SK-N-SH treated with all-trans-retinoic acid at 6 μM for 48 hours (cell line): ENCODE results near the gene RGMA.

Experiments
- ATAC-seq: fragments of 200-7000 bp; cut with Tn5 transposase; 3 replicates; pipeline ENCODE4 v1.9.1; 2020; ENCODE audit warnings: mild to moderate bottlenecking, moderate library complexity
- ARNTL ChIP-seq: fragments of 450-650 bp; formaldehyde crosslinking; IDR thresholded peaks from 2 replicates; pipeline ENCODE4 v1.5.0; 2020; ENCODE audit warnings: low read depth, mild to moderate bottlenecking, moderate library complexity, borderline replicate concordance
- BACH2 ChIP-seq: fragments of 250-450 bp; sonication (Bioruptor Pico); IDR thresholded peaks from 2 replicates; pipeline ENCODE4 v1.9.0; 2021; ENCODE audit warnings: mild to moderate bottlenecking, borderline replicate concordance
- CREB5 ChIP-seq: fragments of 250-450 bp; sonication (Bioruptor Pico); IDR thresholded peaks from 2 replicates; pipeline ENCODE4 v1.5.1; 2020; ENCODE audit warnings: low read depth, mild to moderate bottlenecking, moderate library complexity
- CSDC2 ChIP-seq: fragments of 250-450 bp; sonication (Bioruptor Pico); IDR thresholded peaks from 2 replicates; pipeline ENCODE4 v1.5.0; 2020; ENCODE audit warnings: mild to moderate bottlenecking, moderate library complexity
- CSRNP3 ChIP-seq: fragments of 250-450 bp; sonication (Bioruptor Pico); IDR thresholded peaks from 2 replicates; pipeline ENCODE4 v1.5.1; 2021; ENCODE audit warnings: mild to moderate bottlenecking, moderate library complexity
- GLIS3 ChIP-seq: fragments of 250-450 bp; sonication (Bioruptor Pico); IDR thresholded peaks from 2 replicates; pipeline ENCODE4 v1.5.0; 2020; ENCODE audit warnings: mild to moderate bottlenecking, moderate library complexity
- ISL1 ChIP-seq: fragments of 250-450 bp; sonication (Bioruptor Pico); IDR thresholded peaks from 2 replicates; pipeline ENCODE4 v2.1.2; 2022; ENCODE audit warnings: mild to moderate bottlenecking, moderate library complexity
- OSR1 ChIP-seq: fragments of 250-450 bp; sonication (Bioruptor Pico); IDR thresholded peaks from 2 replicates; pipeline ENCODE4 v1.8.0; 2022; ENCODE audit warnings: moderate library complexity, mild to moderate bottlenecking, inconsistent platforms
- PATZ1 ChIP-seq: fragments of 250-450 bp; sonication (Bioruptor Pico); IDR thresholded peaks from 2 replicates; pipeline ENCODE4 v1.8.0; 2020; ENCODE audit warnings: mild to moderate bottlenecking, moderate library complexity, borderline replicate concordance
- POU6F1 ChIP-seq: fragments of 250-450 bp; sonication (Bioruptor Pico); IDR thresholded peaks from 2 replicates; pipeline ENCODE4 v1.8.0; 2021; ENCODE audit warnings: low read depth, mild to moderate bottlenecking, moderate library complexity, borderline replicate concordance
- PPARA ChIP-seq: fragments of 250-450 bp; sonication (Bioruptor Pico); IDR thresholded peaks from 2 replicates; pipeline ENCODE4 v1.5.0; 2020; ENCODE audit warnings: mild to moderate bottlenecking, borderline replicate concordance
- SNAI2 ChIP-seq: fragments of 250-450 bp; sonication (Bioruptor Pico); IDR thresholded peaks from 2 replicates; pipeline ENCODE4 v1.5.0; 2020; ENCODE audit warnings: mild to moderate bottlenecking, moderate library complexity
- TCF4 ChIP-seq: fragments of 250-450 bp; sonication (Bioruptor Pico); IDR thresholded peaks from 2 replicates; pipeline ENCODE4 v1.8.0; 2021; ENCODE audit warnings: mild to moderate bottlenecking, moderate library complexity, borderline replicate concordance
- TSHZ2 ChIP-seq: fragments of 250-450 bp; sonication (Bioruptor Pico); IDR thresholded peaks from 2 replicates; pipeline ENCODE4 v1.5.0; 2020; ENCODE audit warnings: mild to moderate bottlenecking, moderate library complexity
- ZC3H10 ChIP-seq: fragments of 250-450 bp; sonication (Bioruptor Pico); IDR thresholded peaks from 2 replicates; pipeline ENCODE4 v1.5.1; 2021; ENCODE audit warnings: mild to moderate bottlenecking, moderate library complexity
- ZFP3 ChIP-seq: fragments of 250-450 bp; sonication (Bioruptor Pico); IDR thresholded peaks from 2 replicates; pipeline ENCODE4 v1.5.0; 2020; ENCODE audit warnings: mild to moderate bottlenecking, moderate library complexity
- ZFP30 ChIP-seq: fragments of 450-650 bp; formaldehyde crosslinking; IDR thresholded peaks from 2 replicates; pipeline ENCODE4 v1.5.0; 2022; ENCODE audit warnings: mild to moderate bottlenecking, moderate library complexity
- ZNF565 ChIP-seq: fragments of 450-650 bp; formaldehyde crosslinking; conservative IDR thresholded peaks from 2 replicates; pipeline ENCODE4 v1.5.0; 2020; ENCODE audit warnings: low read depth, mild to moderate bottlenecking, moderate library complexity
- ZNF70 ChIP-seq: fragments of 450-650 bp; formaldehyde crosslinking; IDR thresholded peaks from 2 replicates; pipeline ENCODE4 v1.5.0; 2020; ENCODE audit warnings: mild to moderate bottlenecking, moderate library complexity
- ZNF8 ChIP-seq: fragments of 450-650 bp; formaldehyde crosslinking; IDR thresholded peaks from 2 replicates; pipeline ENCODE4 v1.5.0; 2020; ENCODE audit warnings: mild to moderate bottlenecking, moderate library complexity

RGMA gene

GRCh38 chr15:93046120-93046519 lies 42.9 kb downstream of the RGMA start:
- TF ChIP-seq TCF4 (CRISPR knock-in tag) (no peak), CREB5 (CRISPR knock-in tag) (no peak), ZNF8 (no peak), POU6F1 (CRISPR knock-in tag) (no peak), PPARA (CRISPR knock-in tag) (no peak), ZC3H10 (CRISPR knock-in tag) (no peak), CSDC2 (CRISPR knock-in tag) (no peak), ZNF70 (CRISPR knock-in tag) (no peak), CSRNP3 (CRISPR knock-in tag) (no peak), BACH2 (no peak), GLIS3 (no peak), SNAI2 (CRISPR knock-in tag) (no peak), ISL1 (no peak), PATZ1 (no peak), TSHZ2 (CRISPR knock-in tag) (no peak), ZNF565 (CRISPR knock-in tag) (no peak), ZFP3 (no peak), ARNTL (CRISPR knock-in tag) (no peak)

GRCh38 chr15:93045191-93045785 lies 43.7 kb downstream of the RGMA start:
- no peak for TF ChIP-seq OSR1
- no peak for TF ChIP-seq ZC3H10 (CRISPR knock-in tag)
- TF ChIP-seq ZNF70 (CRISPR knock-in tag), result no peak
- no peak for TF ChIP-seq ZFP30 (CRISPR knock-in tag)
- no peak for TF ChIP-seq ISL1
- TF ChIP-seq POU6F1 (CRISPR knock-in tag), result no peak
- no peak for TF ChIP-seq PATZ1
- TF ChIP-seq GLIS3, result no peak
- no peak for TF ChIP-seq ZNF8
- ATAC-seq, result no peak

More at GRCh38 chr15:93046120-93046519, 42.9 kb downstream of the RGMA start:
- no peak for ATAC-seq
